GM23338 (cell line): Measurements from ENCODE around the gene LYST.

Source experiments
- CREB1 ChIP-seq: fragments of 250-450 bp; sonication (Bioruptor Pico); IDR thresholded peaks from 2 replicates; pipeline ENCODE4 v1.5.0; 2020; ENCODE audit warnings: low read depth, mild to moderate bottlenecking, moderate library complexity
- EZH2 ChIP-seq: fragments of 200-600 bp; sonication (generic); IDR thresholded peaks from one replicate; pipeline ENCODE4 v1.8.0; 2017; ENCODE audit warnings: antibody characterized with exemption, mild to moderate bottlenecking, low read depth; ENCODE audit not compliant: unreplicated experiment
- EZH2phosphoT487 ChIP-seq: fragments of 200-600 bp; sonication (generic); IDR thresholded peaks from one replicate; pipeline ENCODE4 v1.8.1; 2018; ENCODE audit warnings: antibody characterized with exemption; ENCODE audit not compliant: unreplicated experiment
- JUNB ChIP-seq: IDR thresholded peaks from one replicate; pipeline ENCODE4 v1.6.1; 2016; ENCODE audit warnings: antibody characterized with exemption; ENCODE audit not compliant: unreplicated experiment
- NANOG ChIP-seq: IDR thresholded peaks from 2 replicates; pipeline ENCODE4 v1.6.1; 2016; ENCODE audit warnings: antibody characterized with exemption, borderline replicate concordance
- POLR2AphosphoS5 ChIP-seq: IDR thresholded peaks from 2 replicates; pipeline ENCODE4 v1.6.1; 2016; ENCODE audit warnings: antibody characterized with exemption, low read depth
- STAT1 ChIP-seq: IDR thresholded peaks from one replicate; pipeline ENCODE4 v1.6.1; 2016; ENCODE audit warnings: antibody characterized with exemption; ENCODE audit not compliant: unreplicated experiment
- TF ChIP-seq, protein P1 (sequence below), 2 experiments: fragments of 200-600 bp in 1 of 2; sonication (generic) in 1 of 2; conservative IDR thresholded peaks; 2 replicates each; pipeline versions ENCODE4 v1.5.1 to v1.6.1; 2016 to 2017; ENCODE audit warnings: antibody characterized with exemption in 2 of 2, low read depth in 2 of 2, mild to moderate bottlenecking in 2 of 2, moderate library complexity in 1 of 2
- TF ChIP-seq, protein P2 (sequence below): IDR thresholded peaks from one replicate; pipeline ENCODE4 v1.6.1; 2018; ENCODE audit warnings: antibody characterized with exemption; ENCODE audit not compliant: unreplicated experiment

DNA sequence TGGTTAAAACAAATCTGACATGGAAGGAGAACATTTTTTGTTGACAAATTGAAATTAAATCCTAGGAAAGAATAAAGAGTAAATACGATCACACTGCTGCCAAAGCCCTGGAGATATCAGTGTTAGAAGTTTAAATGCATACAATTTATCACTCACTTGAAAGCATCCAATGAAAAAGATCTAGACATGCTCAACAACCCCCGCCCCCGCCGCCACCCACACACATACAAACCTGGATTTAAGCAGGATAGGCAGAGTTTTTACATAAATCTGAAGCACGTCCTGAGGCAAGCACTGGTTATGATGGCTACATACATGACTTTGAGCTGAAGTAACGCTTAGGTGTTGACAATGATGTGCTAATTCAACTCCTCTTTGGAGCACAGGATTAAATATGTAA, 58.5 kb downstream of the LYST start:
- TF ChIP-seq, protein P1, sequence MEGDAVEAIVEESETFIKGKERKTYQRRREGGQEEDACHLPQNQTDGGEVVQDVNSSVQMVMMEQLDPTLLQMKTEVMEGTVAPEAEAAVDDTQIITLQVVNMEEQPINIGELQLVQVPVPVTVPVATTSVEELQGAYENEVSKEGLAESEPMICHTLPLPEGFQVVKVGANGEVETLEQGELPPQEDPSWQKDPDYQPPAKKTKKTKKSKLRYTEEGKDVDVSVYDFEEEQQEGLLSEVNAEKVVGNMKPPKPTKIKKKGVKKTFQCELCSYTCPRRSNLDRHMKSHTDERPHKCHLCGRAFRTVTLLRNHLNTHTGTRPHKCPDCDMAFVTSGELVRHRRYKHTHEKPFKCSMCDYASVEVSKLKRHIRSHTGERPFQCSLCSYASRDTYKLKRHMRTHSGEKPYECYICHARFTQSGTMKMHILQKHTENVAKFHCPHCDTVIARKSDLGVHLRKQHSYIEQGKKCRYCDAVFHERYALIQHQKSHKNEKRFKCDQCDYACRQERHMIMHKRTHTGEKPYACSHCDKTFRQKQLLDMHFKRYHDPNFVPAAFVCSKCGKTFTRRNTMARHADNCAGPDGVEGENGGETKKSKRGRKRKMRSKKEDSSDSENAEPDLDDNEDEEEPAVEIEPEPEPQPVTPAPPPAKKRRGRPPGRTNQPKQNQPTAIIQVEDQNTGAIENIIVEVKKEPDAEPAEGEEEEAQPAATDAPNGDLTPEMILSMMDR (conservative IDR thresholded peaks at IDR 0.05; ENCODE audit: low read depth in 2 of 2) = no peak
- TF ChIP-seq EZH2phosphoT487 = no peak
- TF ChIP-seq EZH2 = no peak
- TF ChIP-seq, protein P2, sequence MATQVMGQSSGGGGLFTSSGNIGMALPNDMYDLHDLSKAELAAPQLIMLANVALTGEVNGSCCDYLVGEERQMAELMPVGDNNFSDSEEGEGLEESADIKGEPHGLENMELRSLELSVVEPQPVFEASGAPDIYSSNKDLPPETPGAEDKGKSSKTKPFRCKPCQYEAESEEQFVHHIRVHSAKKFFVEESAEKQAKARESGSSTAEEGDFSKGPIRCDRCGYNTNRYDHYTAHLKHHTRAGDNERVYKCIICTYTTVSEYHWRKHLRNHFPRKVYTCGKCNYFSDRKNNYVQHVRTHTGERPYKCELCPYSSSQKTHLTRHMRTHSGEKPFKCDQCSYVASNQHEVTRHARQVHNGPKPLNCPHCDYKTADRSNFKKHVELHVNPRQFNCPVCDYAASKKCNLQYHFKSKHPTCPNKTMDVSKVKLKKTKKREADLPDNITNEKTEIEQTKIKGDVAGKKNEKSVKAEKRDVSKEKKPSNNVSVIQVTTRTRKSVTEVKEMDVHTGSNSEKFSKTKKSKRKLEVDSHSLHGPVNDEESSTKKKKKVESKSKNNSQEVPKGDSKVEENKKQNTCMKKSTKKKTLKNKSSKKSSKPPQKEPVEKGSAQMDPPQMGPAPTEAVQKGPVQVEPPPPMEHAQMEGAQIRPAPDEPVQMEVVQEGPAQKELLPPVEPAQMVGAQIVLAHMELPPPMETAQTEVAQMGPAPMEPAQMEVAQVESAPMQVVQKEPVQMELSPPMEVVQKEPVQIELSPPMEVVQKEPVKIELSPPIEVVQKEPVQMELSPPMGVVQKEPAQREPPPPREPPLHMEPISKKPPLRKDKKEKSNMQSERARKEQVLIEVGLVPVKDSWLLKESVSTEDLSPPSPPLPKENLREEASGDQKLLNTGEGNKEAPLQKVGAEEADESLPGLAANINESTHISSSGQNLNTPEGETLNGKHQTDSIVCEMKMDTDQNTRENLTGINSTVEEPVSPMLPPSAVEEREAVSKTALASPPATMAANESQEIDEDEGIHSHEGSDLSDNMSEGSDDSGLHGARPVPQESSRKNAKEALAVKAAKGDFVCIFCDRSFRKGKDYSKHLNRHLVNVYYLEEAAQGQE = no peak
- TF ChIP-seq CREB1 = no peak
- no peak for TF ChIP-seq POLR2AphosphoS5
- no peak for TF ChIP-seq JUNB
- TF ChIP-seq NANOG = no peak
- TF ChIP-seq STAT1 = no peak
